Thymus (tissue), 11 donors: Measurements from ENCODE around the gene PITRM1. TPM values are rescaled to one million over a fixed set of nuclear protein-coding genes. Genes with fewer than 3 reads are reported as not detected.

ENCODE experiments used
- DNase-seq, 9 donors: peaks; one replicate each; pipeline ENCODE4 v3.0.0-alpha.2; 2013; ENCODE audit warnings: low spot score in 9 of 9, low read depth in 6 of 9, missing footprints in 1 of 9
- H3K27ac ChIP-seq, 2 donors: one replicate each; pipeline ENCODE4 v1.5.1; 2013; ENCODE audit warnings: control low read depth in 1 of 2, low read depth in 1 of 2, low read length in 1 of 2, mild to moderate bottlenecking in 1 of 2, moderate library complexity in 1 of 2
- H3K27me3 ChIP-seq, 2 donors: one replicate each; pipeline ENCODE4 v1.5.1; 2013; ENCODE audit warnings: low read length in 1 of 2; ENCODE audit not compliant: control insufficient read depth in 2 of 2, insufficient read depth in 1 of 2
- H3K36me3 ChIP-seq, 2 donors: one replicate each; pipeline ENCODE4 v1.5.1; 2013; ENCODE audit warnings: low read length in 1 of 2, mild to moderate bottlenecking in 1 of 2, moderate library complexity in 1 of 2; ENCODE audit not compliant: control insufficient read depth in 2 of 2, insufficient read depth in 2 of 2
- H3K4me1 ChIP-seq, 2 donors: one replicate each; pipeline ENCODE4 v1.5.1; 2013; ENCODE audit warnings: low read length in 2 of 2; ENCODE audit not compliant: control insufficient read depth in 2 of 2, insufficient read depth in 2 of 2
- H3K4me3 ChIP-seq, 2 donors: one replicate each; pipeline ENCODE4 v1.5.1; 2013; ENCODE audit warnings: low read length in 2 of 2, control low read depth in 1 of 2, mild to moderate bottlenecking in 1 of 2
- H3K9me3 ChIP-seq, 2 donors: one replicate each; pipeline ENCODE4 v1.5.1; 2013; ENCODE audit warnings: low read length in 1 of 2, mild to moderate bottlenecking in 1 of 2; ENCODE audit not compliant: control insufficient read depth in 2 of 2, insufficient read depth in 1 of 2
- WGBS: extraction: QIAGEN DNeasy Blood & Tissue Kit; methylation state at CpG from one replicate; pipeline ENCODE4 v1.1.7; 2013; 5-methylcytosine and 5-hydroxymethylcytosine counted together
- polyA plus RNA-seq: library from polyadenylated mRNA; stranded (reverse); fragments of 200-250 nt; gene quantifications from one replicate; pipeline ENCODE4 v1.2.3, GENCODE V29; 2013
- total RNA-seq: library from RNA; stranded (reverse); fragments of 120-200 nt; gene quantifications from one replicate; pipeline ENCODE4 v1.2.4, GENCODE V29; 2013
- donor health status: healthy.

Gene PITRM1
- total and polyA plus RNA-seq, 2 donors, result 50.1 to 159 TPM

GRCh38 chr10:3215153-3215775 lies 42.7 kb upstream of the PITRM1 start:
- no peak for DNase-seq
- H3K9me3 ChIP-seq, result no peaks in the 10 kb centered on the region
- H3K27ac ChIP-seq, result no peak overlapping the region
- H3K4me3 ChIP-seq, result no peak overlapping the region
- H3K36me3 ChIP-seq, result no peaks in the 10 kb centered on the region
- H3K4me1 ChIP-seq, result no peaks in the 10 kb centered on the region
- 90% methylated on average over 14 of the region's 14 CpGs for WGBS
- no peaks in the 10 kb centered on the region for H3K27me3 ChIP-seq

- no peak for DNase-seq
- no peak overlapping the region for H3K27ac ChIP-seq
- 95% methylated on average over 20 of the region's 20 CpGs for WGBS
These were observed 41.4 kb upstream of the PITRM1 start for GRCh38 chr10:3213758-3214515.

GRCh38 chr10:3213208-3213607 lies 40.6 kb upstream of the PITRM1 start:
- Histone ChIP-seq H3K27ac (no peak overlapping the region), H3K4me3 (no peak overlapping the region), H3K36me3 (no peaks in the 10 kb centered on the region), H3K9me3 (no peaks in the 10 kb centered on the region), H3K4me1 (no peaks in the 10 kb centered on the region), H3K27me3 (no peaks in the 10 kb centered on the region)
- 76% methylated on average over 10 of the region's 10 CpGs for WGBS
- DNase-seq, result no peak

More at GRCh38 chr10:3213758-3214515, 41.4 kb upstream of the PITRM1 start:
- Histone ChIP-seq H3K9me3 (no peaks in the 10 kb centered on the region), H3K4me3 (no peak overlapping the region), H3K4me1 (no peaks in the 10 kb centered on the region), H3K27me3 (no peaks in the 10 kb centered on the region), H3K36me3 (no peaks in the 10 kb centered on the region)

GRCh38 chr10:3210251-3210877 lies 37.8 kb upstream of the PITRM1 start:
- H3K4me1 ChIP-seq, result no peaks in the 10 kb centered on the region
- no peak overlapping the region for H3K27ac ChIP-seq
- no peaks in the 10 kb centered on the region for H3K9me3 ChIP-seq
- H3K4me3 ChIP-seq, result no peak overlapping the region
- no peaks in the 10 kb centered on the region for H3K36me3 ChIP-seq
- no peak for DNase-seq
- H3K27me3 ChIP-seq, result no peaks in the 10 kb centered on the region
- 89% methylated on average over 10 of the region's 10 CpGs for WGBS

GRCh38 chr10:3208481-3209406 lies 36.2 kb upstream of the PITRM1 start:
- H3K27me3 ChIP-seq, result no peaks in the 10 kb centered on the region
- DNase-seq, result no peak
- H3K4me3 ChIP-seq, result no peak overlapping the region
- no peaks in the 10 kb centered on the region for H3K4me1 ChIP-seq
- WGBS, result 87% methylated on average over 31 of the region's 31 CpGs
- H3K9me3 ChIP-seq, result no peaks in the 10 kb centered on the region
- H3K36me3 ChIP-seq, result no peaks in the 10 kb centered on the region
- H3K27ac ChIP-seq, result no peak overlapping the region

- no peak for DNase-seq
- H3K36me3 ChIP-seq, result no peaks in the 10 kb centered on the region
- no peak overlapping the region for H3K27ac ChIP-seq
- H3K9me3 ChIP-seq, result no peaks in the 10 kb centered on the region
- H3K4me3 ChIP-seq, result no peak overlapping the region
- no peaks in the 10 kb centered on the region for H3K4me1 ChIP-seq
- H3K27me3 ChIP-seq, result no peaks in the 10 kb centered on the region
- WGBS, result 97% methylated on average over 8 of the region's 8 CpGs
These were observed 34.8 kb upstream of the PITRM1 start for GRCh38 chr10:3207351-3207750.

- H3K4me1 ChIP-seq, result no peaks in the 10 kb centered on the region
- H3K27ac ChIP-seq, result no peak overlapping the region
- WGBS, result 89% methylated on average over 11 of the region's 11 CpGs
- no peak for DNase-seq
- no peaks in the 10 kb centered on the region for H3K9me3 ChIP-seq
- H3K27me3 ChIP-seq, result no peaks in the 10 kb centered on the region
- no peaks in the 10 kb centered on the region for H3K36me3 ChIP-seq
- H3K4me3 ChIP-seq, result no peak overlapping the region
These were observed 34.1 kb upstream of the PITRM1 start for GRCh38 chr10:3206511-3207157.

- no peaks in the 10 kb centered on the region for H3K9me3 ChIP-seq
- DNase-seq, result no peak
- no peaks in the 10 kb centered on the region for H3K36me3 ChIP-seq
- 85% methylated on average over 4 of the region's 4 CpGs for WGBS
- H3K4me3 ChIP-seq, result no peak overlapping the region
- peaks cover 0 to 4% of the 10 kb centered on the region in 2 donors for H3K27me3 ChIP-seq
- H3K4me1 ChIP-seq, result peaks cover 0 to 9% of the 10 kb centered on the region in 2 donors
- no peak overlapping the region for H3K27ac ChIP-seq
These were observed 31.4 kb upstream of the PITRM1 start for GRCh38 chr10:3203972-3204371.
